K562 (cell line): Measurements from ENCODE around the gene DHTKD1. TPM values are rescaled to one million over a fixed set of nuclear protein-coding genes. Genes with fewer than 3 reads are reported as not detected.
A peak's percentile ranks its signal among the peaks of the same experiment; 100 is the strongest.

ENCODE experiments used
- ARHGAP35 ChIP-seq: fragments of 450-650 bp; IDR thresholded peaks from 2 replicates; pipeline ENCODE4 v1.6.1; 2018; ENCODE audit not compliant: partially characterized antibody
- BHLHE40 ChIP-seq: IDR thresholded peaks from 2 replicates; pipeline ENCODE4 v1.6.1; 2011; ENCODE audit warnings: low read length, improper control_type of control experiment
- GTF2F1 ChIP-seq: IDR thresholded peaks from 2 replicates; pipeline ENCODE4 v1.6.1; 2011; ENCODE audit warnings: low read depth, low read length, improper control_type of control experiment
- PYGO2 ChIP-seq: fragments of 450-650 bp; IDR thresholded peaks from 2 replicates; pipeline ENCODE4 v1.6.1; 2016; ENCODE audit warnings: mild to moderate bottlenecking, missing genetic modification characterization, moderate library complexity, missing compliant biosample characterization
- RFX7 ChIP-seq: fragments of 250-450 bp; sonication (Bioruptor Pico); IDR thresholded peaks from 2 replicates; pipeline ENCODE4 v1.5.1; 2021; ENCODE audit warnings: mild to moderate bottlenecking
- SETDB1 ChIP-seq: IDR thresholded peaks from one replicate; pipeline ENCODE4 v1.6.1; 2012; ENCODE audit warnings: low read length, control low read depth, inconsistent platforms
- TEAD1 ChIP-seq, 2 experiments: fragments of 450-650 bp in 1 of 2; sonication (generic) in 1 of 2; formaldehyde crosslinking; IDR thresholded peaks; 2 replicates each; pipeline versions ENCODE4 v1.4.0 to v1.8.0; 2020 to 2022; ENCODE audit warnings: mild to moderate bottlenecking in 2 of 2, missing genetic modification reagents in 1 of 2
- ZNF175 ChIP-seq: fragments of 200-800 bp; sonication (Bioruptor generic); IDR thresholded peaks from 2 replicates; pipeline ENCODE4 v1.6.1; 2016; ENCODE audit warnings: low read depth, mild to moderate bottlenecking, missing genetic modification characterization, missing compliant biosample characterization
- ZNF583 ChIP-seq: fragments of 250-450 bp; sonication (Bioruptor Pico); IDR thresholded peaks from 2 replicates; pipeline ENCODE4 v1.4.0; 2020
- polyA plus RNA-seq, 8 experiments: library from polyadenylated mRNA; depleted of rRNA in 4 of 8; stranded (reverse) in 5 of 8; unstranded in 3 of 8; fragments of >200 nt; fragmentation: Nextera tagmentation in 2 of 8; fragmentation: Illumina TruSeq in 1 of 8; extraction: Ambion mirVana in 2 of 8; extraction: Trizol in 1 of 8; gene quantifications; 2 replicates each; pipeline versions ENCODE4 v1.2.1 to v1.2.3, GENCODE V29; 2011 to 2014; ENCODE audit warnings: inconsistent platforms in 1 of 8, missing spikeins in 1 of 8
- total RNA-seq, 7 experiments: library from RNA; depleted of rRNA in 6 of 7; stranded (reverse); fragments of >200 nt in 6 of 7; fragmentation: Illumina TruSeq in 2 of 7; extraction: Trizol in 2 of 7; gene quantifications; 2 replicates each; pipeline versions ENCODE4 v1.2.1 to v1.2.3, GENCODE V29; 2011 to 2021; ENCODE audit warnings: low replicate concordance in 1 of 7
- TF ChIP-seq, protein P1 (sequence below): fragments of 250-450 bp; sonication (Bioruptor Pico); IDR thresholded peaks from 2 replicates; pipeline ENCODE4 v1.8.0; 2022; ENCODE audit warnings: moderate library complexity, mild to moderate bottlenecking, inconsistent platforms
- TF ChIP-seq, protein P2 (sequence below): sonication (generic); formaldehyde crosslinking; IDR thresholded peaks from 2 replicates; pipeline ENCODE4 v1.8.0; 2022; ENCODE audit warnings: missing genetic modification reagents, mild to moderate bottlenecking, borderline replicate concordance
- TF ChIP-seq, protein P3 (sequence below): fragments of 450-650 bp; IDR thresholded peaks from 2 replicates; pipeline ENCODE4 v1.6.1; 2017; ENCODE audit warnings: mild to moderate bottlenecking, moderate library complexity
- TF ChIP-seq, protein P4 (sequence below): fragments of 150-350 bp; IDR thresholded peaks from 2 replicates; pipeline ENCODE4 v1.6.1; 2014; ENCODE audit warnings: low read depth, mild to moderate bottlenecking, low read length, borderline replicate concordance
- TF ChIP-seq, protein P5 (sequence below), 2 experiments: IDR thresholded peaks; 2 replicates each; pipeline ENCODE4 v1.6.1; 2011; ENCODE audit warnings: borderline replicate concordance in 1 of 2, control low read depth in 1 of 2, low read depth in 1 of 2, low read length in 1 of 2, mild to moderate bottlenecking in 1 of 2, mixed read lengths in 1 of 2, moderate library complexity in 1 of 2; ENCODE audit not compliant: insufficient read depth in 1 of 2, insufficient read length in 1 of 2, poor library complexity in 1 of 2, severe bottlenecking in 1 of 2; ENCODE audit errors: extremely low read depth in 1 of 2
- TF ChIP-seq, protein P6 (sequence below): fragments of 450-650 bp; IDR thresholded peaks from 2 replicates; pipeline ENCODE4 v1.6.1; 2018; ENCODE audit not compliant: partially characterized antibody

Gene DHTKD1
- total and polyA plus RNA-seq, 9 of the 15 experiments (the other 6 are each of a cell fraction or from before 2014, with no cell fraction given), result 3.1 to 19.7 (median 6.8) TPM

DNA sequence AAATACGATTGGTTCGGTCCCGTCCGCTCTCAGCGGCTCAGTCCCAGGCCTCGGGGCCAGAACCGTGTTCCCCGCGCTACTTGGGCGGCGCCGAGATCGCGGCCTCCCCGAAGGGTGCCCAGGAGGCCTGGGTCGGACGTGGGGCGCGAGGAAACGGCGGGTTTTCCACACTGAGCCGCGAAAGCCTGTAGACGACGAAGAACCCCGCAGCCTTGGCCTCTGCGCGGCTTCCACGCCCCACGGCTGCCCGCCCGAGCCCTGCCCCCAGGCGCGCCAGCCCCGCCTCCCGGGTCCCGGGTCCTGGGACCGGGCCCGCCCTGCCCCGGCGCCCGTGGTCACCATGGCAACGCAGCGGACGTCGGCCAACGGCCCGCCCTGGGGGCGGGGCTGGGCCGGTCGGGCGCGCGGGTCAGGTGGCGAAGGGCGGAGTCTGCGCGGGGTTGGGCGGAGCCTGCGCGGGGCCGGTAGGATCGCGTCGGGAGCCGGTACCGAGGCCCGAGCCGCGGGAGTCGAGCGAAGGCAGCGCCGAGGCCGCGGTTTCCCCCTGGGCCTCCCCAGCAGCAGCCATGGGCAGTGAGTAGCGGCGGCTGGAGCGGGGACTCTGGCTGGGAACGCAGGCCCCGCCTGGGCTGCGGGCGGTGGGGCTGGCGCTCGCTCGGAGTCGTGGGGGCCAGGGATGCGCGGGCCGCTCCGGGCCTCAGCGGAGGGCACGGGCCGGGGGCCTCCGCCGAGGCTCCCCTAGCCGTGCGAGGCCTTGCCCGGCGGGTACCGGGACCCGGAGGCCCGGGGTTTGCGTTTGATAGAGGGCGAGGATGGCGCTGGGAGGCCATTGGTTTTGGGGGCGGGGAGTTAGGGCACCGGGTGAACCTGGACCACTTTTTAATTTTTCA lies 60.7 kb downstream of the DHTKD1 start, which contains the start of gene SEC61A2 (continued):
- TF ChIP-seq, protein P1, sequence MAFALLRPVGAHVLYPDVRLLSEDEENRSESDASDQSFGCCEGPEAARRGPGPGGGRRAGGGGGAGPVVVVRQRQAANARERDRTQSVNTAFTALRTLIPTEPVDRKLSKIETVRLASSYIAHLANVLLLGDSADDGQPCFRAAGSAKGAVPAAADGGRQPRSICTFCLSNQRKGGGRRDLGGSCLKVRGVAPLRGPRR, result no peak
- TF ChIP-seq ARHGAP35 (no peak), BHLHE40 (no peak), ZNF583 (no peak), PYGO2 (tag) (no peak), RFX7 (CRISPR knock-in tag) (no peak), SETDB1 (no peak), TEAD1 (CRISPR knock-in tag; IDR thresholded peaks at IDR 0.05) (0 out of 4 replicates have a peak, but pooled peaks of 1 of the 2 experiments have one; percentile 11), ZNF175 (CRISPR knock-in tag) (no peak), GTF2F1 (no peak)
- TF ChIP-seq, protein P2, sequence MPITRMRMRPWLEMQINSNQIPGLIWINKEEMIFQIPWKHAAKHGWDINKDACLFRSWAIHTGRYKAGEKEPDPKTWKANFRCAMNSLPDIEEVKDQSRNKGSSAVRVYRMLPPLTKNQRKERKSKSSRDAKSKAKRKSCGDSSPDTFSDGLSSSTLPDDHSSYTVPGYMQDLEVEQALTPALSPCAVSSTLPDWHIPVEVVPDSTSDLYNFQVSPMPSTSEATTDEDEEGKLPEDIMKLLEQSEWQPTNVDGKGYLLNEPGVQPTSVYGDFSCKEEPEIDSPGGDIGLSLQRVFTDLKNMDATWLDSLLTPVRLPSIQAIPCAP (CRISPR knock-in tag), result no peak
- TF ChIP-seq, protein P3, sequence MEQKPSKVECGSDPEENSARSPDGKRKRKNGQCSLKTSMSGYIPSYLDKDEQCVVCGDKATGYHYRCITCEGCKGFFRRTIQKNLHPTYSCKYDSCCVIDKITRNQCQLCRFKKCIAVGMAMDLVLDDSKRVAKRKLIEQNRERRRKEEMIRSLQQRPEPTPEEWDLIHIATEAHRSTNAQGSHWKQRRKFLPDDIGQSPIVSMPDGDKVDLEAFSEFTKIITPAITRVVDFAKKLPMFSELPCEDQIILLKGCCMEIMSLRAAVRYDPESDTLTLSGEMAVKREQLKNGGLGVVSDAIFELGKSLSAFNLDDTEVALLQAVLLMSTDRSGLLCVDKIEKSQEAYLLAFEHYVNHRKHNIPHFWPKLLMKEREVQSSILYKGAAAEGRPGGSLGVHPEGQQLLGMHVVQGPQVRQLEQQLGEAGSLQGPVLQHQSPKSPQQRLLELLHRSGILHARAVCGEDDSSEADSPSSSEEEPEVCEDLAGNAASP, result no peak
- TF ChIP-seq, protein P4, sequence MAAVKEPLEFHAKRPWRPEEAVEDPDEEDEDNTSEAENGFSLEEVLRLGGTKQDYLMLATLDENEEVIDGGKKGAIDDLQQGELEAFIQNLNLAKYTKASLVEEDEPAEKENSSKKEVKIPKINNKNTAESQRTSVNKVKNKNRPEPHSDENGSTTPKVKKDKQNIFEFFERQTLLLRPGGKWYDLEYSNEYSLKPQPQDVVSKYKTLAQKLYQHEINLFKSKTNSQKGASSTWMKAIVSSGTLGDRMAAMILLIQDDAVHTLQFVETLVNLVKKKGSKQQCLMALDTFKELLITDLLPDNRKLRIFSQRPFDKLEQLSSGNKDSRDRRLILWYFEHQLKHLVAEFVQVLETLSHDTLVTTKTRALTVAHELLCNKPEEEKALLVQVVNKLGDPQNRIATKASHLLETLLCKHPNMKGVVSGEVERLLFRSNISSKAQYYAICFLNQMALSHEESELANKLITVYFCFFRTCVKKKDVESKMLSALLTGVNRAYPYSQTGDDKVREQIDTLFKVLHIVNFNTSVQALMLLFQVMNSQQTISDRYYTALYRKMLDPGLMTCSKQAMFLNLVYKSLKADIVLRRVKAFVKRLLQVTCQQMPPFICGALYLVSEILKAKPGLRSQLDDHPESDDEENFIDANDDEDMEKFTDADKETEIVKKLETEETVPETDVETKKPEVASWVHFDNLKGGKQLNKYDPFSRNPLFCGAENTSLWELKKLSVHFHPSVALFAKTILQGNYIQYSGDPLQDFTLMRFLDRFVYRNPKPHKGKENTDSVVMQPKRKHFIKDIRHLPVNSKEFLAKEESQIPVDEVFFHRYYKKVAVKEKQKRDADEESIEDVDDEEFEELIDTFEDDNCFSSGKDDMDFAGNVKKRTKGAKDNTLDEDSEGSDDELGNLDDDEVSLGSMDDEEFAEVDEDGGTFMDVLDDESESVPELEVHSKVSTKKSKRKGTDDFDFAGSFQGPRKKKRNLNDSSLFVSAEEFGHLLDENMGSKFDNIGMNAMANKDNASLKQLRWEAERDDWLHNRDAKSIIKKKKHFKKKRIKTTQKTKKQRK, result no peak
- TF ChIP-seq, protein P5, sequence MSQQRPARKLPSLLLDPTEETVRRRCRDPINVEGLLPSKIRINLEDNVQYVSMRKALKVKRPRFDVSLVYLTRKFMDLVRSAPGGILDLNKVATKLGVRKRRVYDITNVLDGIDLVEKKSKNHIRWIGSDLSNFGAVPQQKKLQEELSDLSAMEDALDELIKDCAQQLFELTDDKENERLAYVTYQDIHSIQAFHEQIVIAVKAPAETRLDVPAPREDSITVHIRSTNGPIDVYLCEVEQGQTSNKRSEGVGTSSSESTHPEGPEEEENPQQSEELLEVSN (IDR thresholded peaks at IDR 0.05; ENCODE audit: borderline replicate concordance in 1 of 2, extremely low read depth in 1 of 2, insufficient read depth in 1 of 2, insufficient read length in 1 of 2, low read depth in 1 of 2, low read length in 1 of 2, poor library complexity in 1 of 2, severe bottlenecking in 1 of 2), result peak; percentile 62 to 64
- TF ChIP-seq, protein P6, sequence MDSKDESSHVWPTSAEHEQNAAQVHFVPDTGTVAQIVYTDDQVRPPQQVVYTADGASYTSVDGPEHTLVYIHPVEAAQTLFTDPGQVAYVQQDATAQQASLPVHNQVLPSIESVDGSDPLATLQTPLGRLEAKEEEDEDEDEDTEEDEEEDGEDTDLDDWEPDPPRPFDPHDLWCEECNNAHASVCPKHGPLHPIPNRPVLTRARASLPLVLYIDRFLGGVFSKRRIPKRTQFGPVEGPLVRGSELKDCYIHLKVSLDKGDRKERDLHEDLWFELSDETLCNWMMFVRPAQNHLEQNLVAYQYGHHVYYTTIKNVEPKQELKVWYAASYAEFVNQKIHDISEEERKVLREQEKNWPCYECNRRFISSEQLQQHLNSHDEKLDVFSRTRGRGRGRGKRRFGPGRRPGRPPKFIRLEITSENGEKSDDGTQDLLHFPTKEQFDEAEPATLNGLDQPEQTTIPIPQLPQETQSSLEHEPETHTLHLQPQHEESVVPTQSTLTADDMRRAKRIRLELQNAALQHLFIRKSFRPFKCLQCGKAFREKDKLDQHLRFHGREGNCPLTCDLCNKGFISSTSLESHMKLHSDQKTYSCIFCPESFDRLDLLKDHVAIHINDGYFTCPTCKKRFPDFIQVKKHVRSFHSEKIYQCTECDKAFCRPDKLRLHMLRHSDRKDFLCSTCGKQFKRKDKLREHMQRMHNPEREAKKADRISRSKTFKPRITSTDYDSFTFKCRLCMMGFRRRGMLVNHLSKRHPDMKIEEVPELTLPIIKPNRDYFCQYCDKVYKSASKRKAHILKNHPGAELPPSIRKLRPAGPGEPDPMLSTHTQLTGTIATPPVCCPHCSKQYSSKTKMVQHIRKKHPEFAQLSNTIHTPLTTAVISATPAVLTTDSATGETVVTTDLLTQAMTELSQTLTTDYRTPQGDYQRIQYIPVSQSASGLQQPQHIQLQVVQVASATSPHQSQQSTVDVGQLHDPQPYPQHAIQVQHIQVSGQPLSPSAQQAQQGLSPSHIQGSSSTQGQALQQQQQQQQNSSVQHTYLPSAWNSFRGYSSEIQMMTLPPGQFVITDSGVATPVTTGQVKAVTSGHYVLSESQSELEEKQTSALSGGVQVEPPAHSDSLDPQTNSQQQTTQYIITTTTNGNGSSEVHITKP, result no peak
